Central memory CD8-positive, alpha-beta T cell (primary cell): ENCODE measurements around the gene HES4.
A peak's percentile ranks its signal among the peaks of the same experiment; 100 is the strongest.
"Not testable (repeated sequence)": the region's sequence is repeated elsewhere in the genome, so short reads cannot be mapped to it uniquely, and the experiment has no call there.

Source experiments
- ATAC-seq: fragments of 150-1000 bp; cut with Tn5 transposase; replicated peaks from 2 replicates; pipeline ENCODE4 v1.10.0; 2022; ENCODE audit warnings: mild to moderate bottlenecking, moderate FRiP score, moderate number of reproducible peaks; ENCODE audit not compliant: poor library complexity, severe bottlenecking; ENCODE audit errors: extremely low read depth
- DNase-seq, 2 donors: peaks; one replicate each; pipeline ENCODE4 v3.0.0; 2021; ENCODE audit warnings: low spot score in 2 of 2
- H3K27ac Mint-ChIP-seq: one replicate; pipeline ENCODE4 v1.8.0; 2022; ENCODE audit warnings: low read depth, mild to moderate bottlenecking, moderate library complexity, mixed read lengths
- H3K27me3 Mint-ChIP-seq: one replicate; pipeline ENCODE4 v1.8.0; 2022; ENCODE audit warnings: mixed read lengths
- H3K36me3 Mint-ChIP-seq: one replicate; pipeline ENCODE4 v1.8.0; 2022; ENCODE audit warnings: mild to moderate bottlenecking, moderate library complexity, mixed read lengths; ENCODE audit not compliant: insufficient read depth
- H3K4me1 Mint-ChIP-seq: one replicate; pipeline ENCODE4 v1.8.0; 2022; ENCODE audit warnings: mixed read lengths
- H3K4me3 Mint-ChIP-seq: one replicate; pipeline ENCODE4 v1.8.0; 2022; ENCODE audit warnings: mild to moderate bottlenecking, moderate library complexity, mixed read lengths
- H3K9me3 Mint-ChIP-seq: one replicate; pipeline ENCODE4 v1.8.0; 2022; ENCODE audit warnings: mixed read lengths

HES4 gene

GRCh38 chr1:1030867-1031658, 31.2 kb upstream of the HES4 start:
- ATAC-seq: not testable (repeated sequence)

GRCh38 chr1:1027791-1028190, 27.9 kb upstream of the HES4 start:
- no peak overlapping the region for H3K27ac Mint-ChIP-seq
- DNase-seq (no peak), ATAC-seq (no peak)
- H3K4me1 Mint-ChIP-seq: peaks cover 8% of the 10 kb centered on the region
- H3K27me3 Mint-ChIP-seq: peaks cover 19% of the 10 kb centered on the region
- H3K4me3 Mint-ChIP-seq: no peak overlapping the region
- H3K9me3 Mint-ChIP-seq: no peaks in the 10 kb centered on the region
- peaks cover 2% of the 10 kb centered on the region for H3K36me3 Mint-ChIP-seq

More at GRCh38 chr1:1030867-1031658, 31.2 kb upstream of the HES4 start:
- H3K27me3 Mint-ChIP-seq: peaks cover 22% of the 10 kb centered on the region
- not testable (repeated sequence) for H3K9me3 Mint-ChIP-seq, H3K4me3 Mint-ChIP-seq, H3K27ac Mint-ChIP-seq, H3K36me3 Mint-ChIP-seq, H3K4me1 Mint-ChIP-seq, DNase-seq

GRCh38 chr1:1026599-1027413, 26.9 kb upstream of the HES4 start:
- H3K27ac Mint-ChIP-seq: no peak overlapping the region
- no peaks in the 10 kb centered on the region for H3K9me3 Mint-ChIP-seq
- no peak overlapping the region for H3K4me3 Mint-ChIP-seq
- no peaks in the 10 kb centered on the region for H3K36me3 Mint-ChIP-seq
- no peak for DNase-seq
- no peak for ATAC-seq
- H3K27me3 Mint-ChIP-seq: peaks cover 18% of the 10 kb centered on the region
- H3K4me1 Mint-ChIP-seq: no peaks in the 10 kb centered on the region

GRCh38 chr1:1025730-1026129, 25.8 kb upstream of the HES4 start:
- Mint-ChIP-seq H3K9me3 (no peaks in the 10 kb centered on the region), H3K27ac (no peak overlapping the region), H3K36me3 (peaks cover 2% of the 10 kb centered on the region), H3K4me3 (no peak overlapping the region), H3K4me1 (no peaks in the 10 kb centered on the region), H3K27me3 (peaks cover 16% of the 10 kb centered on the region)
- no peak for ATAC-seq
- DNase-seq: no peak

GRCh38 chr1:1024771-1025699, 25.1 kb upstream of the HES4 start:
- H3K9me3 Mint-ChIP-seq: no peaks in the 10 kb centered on the region
- H3K4me1 Mint-ChIP-seq: no peaks in the 10 kb centered on the region
- H3K27me3 Mint-ChIP-seq: peaks cover 16% of the 10 kb centered on the region
- H3K27ac Mint-ChIP-seq: no peak overlapping the region
- DNase-seq: no peak
- ATAC-seq: no peak
- H3K4me3 Mint-ChIP-seq: no peak overlapping the region
- H3K36me3 Mint-ChIP-seq: peaks cover 2% of the 10 kb centered on the region

GRCh38 chr1:1024149-1024770, 24.4 kb upstream of the HES4 start:
- Mint-ChIP-seq H3K36me3 (peaks cover 2% of the 10 kb centered on the region), H3K27me3 (peaks cover 16% of the 10 kb centered on the region), H3K27ac (no peak overlapping the region), H3K4me3 (no peak overlapping the region), H3K4me1 (no peaks in the 10 kb centered on the region), H3K9me3 (no peaks in the 10 kb centered on the region)
- ATAC-seq (no peak), DNase-seq (no peak)

GRCh38 chr1:1023700-1024099, 23.8 kb upstream of the HES4 start:
- H3K27me3 Mint-ChIP-seq: peaks cover 16% of the 10 kb centered on the region
- H3K36me3 Mint-ChIP-seq: peaks cover 2% of the 10 kb centered on the region
- no peak overlapping the region for H3K4me3 Mint-ChIP-seq
- no peak overlapping the region for H3K27ac Mint-ChIP-seq
- ATAC-seq (no peak), DNase-seq (no peak)
- no peaks in the 10 kb centered on the region for H3K4me1 Mint-ChIP-seq
- H3K9me3 Mint-ChIP-seq: no peaks in the 10 kb centered on the region

- DNase-seq (no peak), ATAC-seq (no peak)
- H3K36me3 Mint-ChIP-seq: peaks cover 2% of the 10 kb centered on the region
- H3K9me3 Mint-ChIP-seq: no peaks in the 10 kb centered on the region
- peak overlapping the region; percentile 31 for H3K4me3 Mint-ChIP-seq
- H3K27me3 Mint-ChIP-seq: peaks cover 16% of the 10 kb centered on the region
- H3K4me1 Mint-ChIP-seq: no peaks in the 10 kb centered on the region
- no peak overlapping the region for H3K27ac Mint-ChIP-seq
Measured at GRCh38 chr1:1022302-1023009, 22.6 kb upstream of the HES4 start.

GRCh38 chr1:1021920-1022259, 22.0 kb upstream of the HES4 start:
- Mint-ChIP-seq H3K36me3 (peaks cover 2% of the 10 kb centered on the region), H3K27me3 (peaks cover 16% of the 10 kb centered on the region), H3K4me3 (no peak overlapping the region), H3K9me3 (no peaks in the 10 kb centered on the region), H3K4me1 (peaks cover 4% of the 10 kb centered on the region), H3K27ac (no peak overlapping the region)
- ATAC-seq (no peak), DNase-seq (no peak)

GRCh38 chr1:1021010-1021919, 21.4 kb upstream of the HES4 start:
- Mint-ChIP-seq H3K4me1 (peaks cover 4% of the 10 kb centered on the region), H3K9me3 (no peaks in the 10 kb centered on the region), H3K36me3 (peaks cover 2% of the 10 kb centered on the region), H3K4me3 (peak overlapping the region; percentile 55), H3K27me3 (peaks cover 16% of the 10 kb centered on the region), H3K27ac (no peak overlapping the region)
- DNase-seq (no peak), ATAC-seq (no peak)

- H3K4me1 Mint-ChIP-seq: peaks cover 4% of the 10 kb centered on the region
- no peak for DNase-seq
- H3K27ac Mint-ChIP-seq: no peak overlapping the region
- H3K4me3 Mint-ChIP-seq: peak overlapping the region; percentile 55
- H3K36me3 Mint-ChIP-seq: peaks cover 2% of the 10 kb centered on the region
- no peak for ATAC-seq
- no peaks in the 10 kb centered on the region for H3K9me3 Mint-ChIP-seq
- H3K27me3 Mint-ChIP-seq: peaks cover 16% of the 10 kb centered on the region
Measured at GRCh38 chr1:1020415-1021009, 20.6 kb upstream of the HES4 start.
